Muscle layer of duodenum (tissue), 2 donors: ENCODE measurements around the gene NBL1.
"Not testable (repeated sequence)": the region's sequence is repeated elsewhere in the genome, so short reads cannot be mapped to it uniquely, and the experiment has no call there.

Experiments used
- H3K27ac ChIP-seq: one replicate; pipeline ENCODE4 v1.7.0; 2013; ENCODE audit warnings: mild to moderate bottlenecking, low read length
- H3K27me3 ChIP-seq: one replicate; pipeline ENCODE4 v1.7.0; 2013; ENCODE audit warnings: low read depth, mild to moderate bottlenecking, control low read depth, low read length
- H3K36me3 ChIP-seq, 2 donors: one replicate each; pipeline ENCODE4 v1.7.0; 2013; ENCODE audit warnings: low read length in 2 of 2, control low read depth in 1 of 2, mild to moderate bottlenecking in 1 of 2; ENCODE audit not compliant: insufficient read depth in 2 of 2, control insufficient read depth in 1 of 2
- H3K4me1 ChIP-seq, 2 donors: one replicate each; pipeline ENCODE4 v1.7.0; 2013; ENCODE audit warnings: low read length in 2 of 2, mild to moderate bottlenecking in 2 of 2, control low read depth in 1 of 2, moderate library complexity in 1 of 2; ENCODE audit not compliant: insufficient read depth in 2 of 2, control insufficient read depth in 1 of 2
- H3K4me3 ChIP-seq, 2 donors: one replicate each; pipeline ENCODE4 v1.7.0; 2013; ENCODE audit warnings: low read length in 2 of 2, low read depth in 1 of 2, mild to moderate bottlenecking in 1 of 2
- H3K9me3 ChIP-seq, 2 donors: one replicate each; pipeline ENCODE4 v1.7.0; 2013; ENCODE audit warnings: low read length in 2 of 2, control low read depth in 1 of 2, mild to moderate bottlenecking in 1 of 2; ENCODE audit not compliant: control insufficient read depth in 1 of 2
- donor health status: healthy.

Gene NBL1

DNA sequence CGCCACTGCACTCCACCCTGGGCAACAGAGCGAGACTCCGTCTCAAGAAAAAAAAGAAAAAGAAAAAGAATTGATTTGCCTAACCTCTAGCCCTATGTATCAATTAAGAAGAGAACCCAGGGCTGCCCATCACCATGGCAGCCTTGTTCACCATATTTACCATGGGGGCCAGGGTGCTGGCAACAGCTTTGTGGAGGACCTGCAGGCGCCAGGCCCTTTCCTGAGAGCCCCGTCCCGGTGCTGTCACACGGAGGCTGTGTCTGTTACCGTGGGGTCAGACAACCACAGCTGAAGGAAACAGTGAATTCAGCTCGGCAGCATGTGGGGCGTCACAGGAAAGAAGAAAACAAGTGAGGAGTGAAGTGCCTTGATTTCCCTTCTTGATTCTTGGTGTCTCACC lies 6.5 kb upstream of the NBL1 start:
- H3K4me1 ChIP-seq: no peaks in the 10 kb centered on the region
- no peaks in the 10 kb centered on the region for H3K9me3 ChIP-seq
- no peaks in the 10 kb centered on the region for H3K36me3 ChIP-seq
- H3K4me3 ChIP-seq: no peak overlapping the region
- no peak overlapping the region for H3K27ac ChIP-seq
- H3K27me3 ChIP-seq: no peaks in the 10 kb centered on the region

DNA sequence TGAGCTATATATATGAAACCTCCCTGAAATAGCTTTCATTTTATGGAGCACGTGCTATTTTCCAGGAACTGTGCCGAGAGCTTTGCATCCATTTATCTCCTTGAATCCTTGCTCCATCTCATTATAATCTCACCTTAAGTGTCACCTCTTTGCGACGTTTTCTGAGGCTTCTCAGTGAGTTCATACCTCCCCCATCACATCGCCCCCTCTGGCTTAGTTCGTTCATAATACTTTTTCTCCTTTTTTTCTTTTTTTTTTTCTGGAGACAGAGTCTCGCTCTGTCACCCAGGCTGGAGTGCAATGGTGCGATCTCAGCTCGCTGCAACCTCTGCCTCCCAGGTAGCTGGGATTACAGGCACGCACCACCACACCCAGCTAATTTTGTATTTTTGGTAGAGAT lies 4.9 kb upstream of the NBL1 start:
- not testable (repeated sequence) for H3K9me3 ChIP-seq, H3K27me3 ChIP-seq, H3K4me3 ChIP-seq, H3K4me1 ChIP-seq, H3K36me3 ChIP-seq, H3K27ac ChIP-seq

DNA sequence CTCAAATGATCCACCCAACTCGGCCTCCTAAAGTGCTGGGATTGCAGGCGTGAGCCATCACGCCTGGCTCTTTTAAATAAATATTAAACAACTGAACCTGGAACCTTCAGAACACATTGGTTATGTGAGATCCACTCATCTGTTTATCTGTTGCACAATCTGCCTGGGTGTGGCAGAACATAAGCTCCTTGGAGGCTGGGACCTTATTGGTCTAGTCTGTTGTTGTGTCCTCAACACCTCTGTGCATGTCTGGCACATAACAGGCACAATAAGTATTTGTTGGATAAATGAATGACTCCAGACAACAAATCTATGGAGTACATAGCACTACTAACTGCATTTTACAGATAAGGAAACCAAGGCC lies 4.1 kb upstream of the NBL1 start:
- Histone ChIP-seq H3K4me3 (no peak overlapping the region), H3K4me1 (peaks cover 0 to 8% of the 10 kb centered on the region in 2 donors), H3K27ac (no peak overlapping the region), H3K9me3 (no peaks in the 10 kb centered on the region), H3K36me3 (no peaks in the 10 kb centered on the region), H3K27me3 (no peaks in the 10 kb centered on the region)

DNA sequence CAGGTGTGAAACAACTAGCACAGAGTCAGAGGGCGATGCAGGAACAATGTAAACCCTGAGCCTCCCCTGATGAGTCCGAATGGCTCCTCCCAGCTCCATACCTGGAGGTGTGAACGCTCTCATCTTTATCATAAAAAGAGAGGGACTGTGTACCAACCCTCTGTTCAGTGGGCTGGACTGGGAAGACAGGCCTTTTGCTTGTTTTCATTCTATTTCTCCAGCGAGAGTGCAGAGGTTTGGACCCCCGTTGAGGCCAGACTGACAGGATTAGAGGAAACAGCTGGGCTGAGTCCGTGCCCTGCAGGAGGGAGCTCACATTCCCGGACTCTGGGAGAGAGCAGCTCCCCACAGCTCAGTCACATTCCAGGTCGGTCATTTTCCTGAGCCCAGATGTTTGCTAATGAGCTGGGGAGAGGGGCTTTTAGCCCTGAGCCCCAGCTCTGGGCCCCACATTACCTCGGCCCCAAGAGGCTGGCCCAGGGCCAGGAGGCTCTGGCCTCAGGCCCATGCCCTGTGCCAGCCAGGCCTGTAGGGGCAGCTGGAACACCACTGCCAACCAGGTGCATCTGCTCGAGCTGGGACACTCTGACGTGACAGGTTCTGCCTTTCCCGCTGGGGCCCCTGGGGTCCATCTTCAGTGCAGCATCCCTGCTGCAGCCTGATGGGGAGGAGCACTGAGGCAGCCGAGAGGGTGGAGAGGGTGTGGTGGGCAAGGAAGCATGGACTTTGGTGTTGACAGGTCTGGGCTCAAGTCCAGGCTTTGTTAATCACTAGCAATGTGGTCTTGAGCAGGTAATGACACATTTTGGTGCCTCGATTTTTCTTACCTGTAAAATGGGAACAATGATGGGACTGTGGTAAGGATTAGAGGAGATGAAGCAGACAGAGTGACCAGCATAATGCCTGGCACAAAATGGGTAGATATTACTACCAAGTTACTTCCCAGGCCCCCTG lies 3.5 kb upstream of the NBL1 start:
- Histone ChIP-seq H3K36me3 (no peaks in the 10 kb centered on the region), H3K27ac (no peak overlapping the region), H3K4me1 (peaks cover 0 to 13% of the 10 kb centered on the region in 2 donors), H3K4me3 (no peak overlapping the region), H3K9me3 (no peaks in the 10 kb centered on the region), H3K27me3 (no peaks in the 10 kb centered on the region)

DNA sequence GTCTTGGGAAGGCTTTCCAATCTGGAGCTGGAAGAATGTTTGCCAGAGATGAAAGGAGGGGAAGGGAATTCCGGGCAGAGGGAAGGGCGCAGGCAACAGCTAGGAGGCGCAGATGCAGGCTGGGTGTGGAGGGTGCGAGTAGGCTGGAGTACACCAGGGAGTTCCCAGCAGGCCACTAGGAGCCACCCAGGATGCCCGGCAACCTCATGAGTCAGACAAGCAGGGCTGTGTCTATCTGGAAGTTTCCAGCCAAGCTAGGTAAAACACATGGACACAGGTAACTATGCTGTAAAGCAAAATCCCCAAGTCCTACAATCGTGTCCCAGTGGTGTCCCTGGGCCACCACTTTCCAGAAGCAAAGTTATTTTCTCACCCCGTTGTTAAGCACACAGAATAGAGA lies 990 bp upstream of the NBL1 start:
- Histone ChIP-seq H3K4me3 (peak overlapping the region; percentile 57 to 68), H3K27ac (peak overlapping the region; percentile 91)

DNA sequence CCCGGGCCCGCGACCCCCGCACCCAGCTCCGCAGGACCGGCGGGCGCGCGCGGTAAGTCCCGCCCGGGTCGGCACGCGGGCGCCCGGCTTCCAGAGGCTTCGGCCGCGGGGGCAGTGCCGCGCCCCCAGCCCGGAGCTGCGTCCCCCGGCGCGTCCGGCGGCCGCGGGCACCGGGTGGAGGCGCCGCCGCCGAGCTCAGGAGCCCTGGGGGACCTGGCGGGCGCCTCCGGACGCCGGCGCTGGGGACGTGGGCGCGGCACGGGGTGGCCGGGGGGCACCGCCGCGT lies 227 bp downstream of the NBL1 start:
- no peaks in the 10 kb centered on the region for H3K36me3 ChIP-seq
- H3K4me1 ChIP-seq: peaks cover 16 to 37% of the 10 kb centered on the region in 2 donors
- no peak overlapping the region for H3K27ac ChIP-seq
- H3K9me3 ChIP-seq: no peaks in the 10 kb centered on the region
- peaks cover 4% of the 10 kb centered on the region for H3K27me3 ChIP-seq
- peak overlapping the region in 1 of 2 donors; percentile 79 for H3K4me3 ChIP-seq

More for the DNA sequence above, 990 bp upstream of the NBL1 start:
- H3K36me3 ChIP-seq: no peaks in the 10 kb centered on the region
- peaks cover 4% of the 10 kb centered on the region for H3K27me3 ChIP-seq
- H3K4me1 ChIP-seq: peaks cover 13 to 35% of the 10 kb centered on the region in 2 donors
- H3K9me3 ChIP-seq: no peaks in the 10 kb centered on the region

DNA sequence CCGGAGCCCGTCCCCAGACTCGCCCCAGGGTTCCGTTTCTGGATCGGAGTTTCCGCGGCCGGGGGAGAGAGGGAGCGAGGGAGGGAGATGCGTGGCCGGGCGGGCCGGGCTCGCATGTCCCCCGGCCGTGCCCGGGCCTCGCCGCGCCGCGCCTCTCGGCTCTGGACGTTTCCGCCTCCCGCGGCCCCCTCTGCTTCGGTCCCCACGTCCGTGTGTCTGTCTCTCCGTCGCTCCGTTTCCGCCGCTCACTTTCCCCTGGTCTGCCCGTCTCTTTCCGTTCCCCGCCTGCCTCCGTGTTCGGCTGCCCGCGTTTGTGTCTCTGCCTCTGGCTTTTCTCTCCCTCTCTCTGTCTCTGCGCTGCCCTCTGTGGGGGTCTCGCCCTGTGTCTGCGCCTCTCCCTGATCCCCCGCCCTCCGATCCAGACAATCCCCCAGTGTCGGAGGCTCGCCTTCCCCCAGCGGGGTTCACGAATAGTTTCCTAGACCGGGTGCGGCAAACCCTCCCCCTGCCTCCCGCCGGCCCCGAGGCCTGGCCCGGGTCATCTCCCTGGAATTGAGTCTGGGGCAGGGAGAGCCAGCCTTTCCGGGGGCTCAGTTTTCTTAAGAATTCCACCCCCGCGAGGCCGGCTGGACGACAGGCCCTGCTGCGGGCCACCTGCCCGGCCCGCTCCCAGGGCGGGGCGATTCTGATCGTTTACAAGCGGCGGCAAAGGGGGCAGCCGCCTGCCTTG lies 735 bp downstream of the NBL1 start:
- Histone ChIP-seq H3K4me3 (peak overlapping the region; percentile 78 to 79), H3K36me3 (no peaks in the 10 kb centered on the region), H3K27me3 (peaks cover 4% of the 10 kb centered on the region), H3K4me1 (peaks cover 16 to 38% of the 10 kb centered on the region in 2 donors), H3K27ac (peak overlapping the region; percentile 86), H3K9me3 (no peaks in the 10 kb centered on the region)

DNA sequence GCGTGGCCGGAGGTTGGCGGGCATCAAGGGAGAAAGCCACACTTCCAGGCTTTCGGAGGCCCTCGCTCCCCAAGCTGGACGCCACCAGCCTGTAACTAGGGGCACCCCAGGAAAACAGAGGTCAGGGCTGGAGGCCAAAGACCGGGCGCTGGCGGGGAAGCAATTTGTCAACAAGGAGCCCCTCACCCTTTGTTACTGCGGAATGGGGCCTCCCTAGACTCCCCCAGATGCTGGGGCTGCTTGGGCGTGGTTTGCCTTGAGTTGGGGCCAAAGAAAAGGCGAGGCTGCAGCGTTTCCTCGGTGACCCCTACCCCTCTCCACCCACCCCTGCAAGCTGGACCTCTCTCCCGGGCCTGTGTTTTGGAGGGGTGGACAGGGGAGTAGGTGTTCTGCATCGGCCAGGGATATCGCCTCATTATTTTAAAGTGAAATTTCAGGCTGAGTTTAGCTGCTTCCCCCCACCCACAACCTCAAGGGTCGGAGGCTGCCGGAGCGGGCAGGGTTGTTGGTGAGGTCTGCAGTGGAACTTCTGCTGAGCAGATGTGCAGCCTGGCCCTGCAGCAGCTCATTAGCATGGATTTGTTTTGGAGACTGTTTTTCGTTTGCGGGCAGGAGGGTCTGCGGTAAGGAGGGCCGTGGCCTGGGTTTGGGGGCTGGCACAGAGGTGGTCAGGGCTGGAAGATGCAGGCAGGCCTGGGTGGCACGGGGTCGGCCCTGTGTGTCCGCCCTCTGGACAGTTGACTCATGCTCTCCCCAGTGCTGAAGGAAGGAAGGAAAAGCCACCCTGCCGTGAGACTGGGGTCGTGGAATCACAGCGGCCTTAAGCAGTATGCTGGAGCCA lies 1.5 kb downstream of the NBL1 start:
- H3K9me3 ChIP-seq: no peaks in the 10 kb centered on the region
- H3K27me3 ChIP-seq: peaks cover 4% of the 10 kb centered on the region
- H3K27ac ChIP-seq: peak overlapping the region; percentile 86
- H3K4me3 ChIP-seq: peak overlapping the region; percentile 78 to 79
- H3K36me3 ChIP-seq: no peaks in the 10 kb centered on the region
- peaks cover 22 to 46% of the 10 kb centered on the region in 2 donors for H3K4me1 ChIP-seq

DNA sequence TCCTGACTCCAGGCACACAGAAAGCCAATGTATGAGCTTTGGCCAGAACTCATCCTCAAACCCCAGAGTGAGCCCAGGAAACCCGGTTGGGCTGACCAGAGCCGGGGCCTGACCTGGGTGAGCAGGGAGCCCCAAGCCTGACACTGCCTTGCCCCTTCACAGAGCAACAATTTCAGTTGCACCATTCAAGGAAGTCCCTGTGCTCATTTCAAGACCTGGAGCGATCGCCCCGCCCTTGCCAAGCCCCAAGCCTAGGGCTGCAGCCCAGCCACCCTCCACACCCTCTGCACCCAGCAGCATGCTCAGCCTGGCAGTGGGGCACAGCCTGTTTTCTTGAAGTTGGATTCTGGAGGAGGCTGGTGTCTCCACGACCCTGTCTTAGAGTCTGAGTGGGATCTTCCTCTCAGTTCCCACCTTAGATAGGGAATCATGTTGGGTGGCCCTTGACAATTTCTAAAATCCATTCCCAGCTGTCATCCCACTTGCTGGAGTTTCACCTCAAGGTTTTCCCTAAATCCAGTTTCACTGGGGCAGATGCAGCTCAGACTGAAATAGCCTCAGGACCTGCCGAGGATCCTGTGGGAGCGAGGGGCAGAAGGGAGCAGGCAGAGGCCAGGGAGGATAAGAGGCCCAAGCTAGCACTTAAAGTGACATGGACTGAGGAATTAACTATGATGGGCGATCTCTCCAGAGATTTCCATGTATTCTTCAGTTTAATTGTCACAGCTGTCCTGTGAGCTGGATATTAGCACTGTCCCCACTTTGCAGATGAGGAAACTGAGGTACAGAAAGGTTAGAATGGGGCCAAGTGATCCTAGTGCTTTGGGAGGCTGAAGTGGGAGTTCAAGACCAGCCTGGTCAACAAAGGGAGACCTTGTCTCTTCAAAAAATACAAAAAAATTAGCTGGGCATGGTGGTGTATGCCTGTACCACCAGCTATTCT lies 2.5 kb downstream of the NBL1 start:
- Histone ChIP-seq H3K4me3 (peak overlapping the region; percentile 78 to 79), H3K4me1 (peaks cover 25 to 56% of the 10 kb centered on the region in 2 donors), H3K27me3 (peaks cover 4% of the 10 kb centered on the region), H3K27ac (peak overlapping the region; percentile 86), H3K9me3 (no peaks in the 10 kb centered on the region), H3K36me3 (no peaks in the 10 kb centered on the region)

DNA sequence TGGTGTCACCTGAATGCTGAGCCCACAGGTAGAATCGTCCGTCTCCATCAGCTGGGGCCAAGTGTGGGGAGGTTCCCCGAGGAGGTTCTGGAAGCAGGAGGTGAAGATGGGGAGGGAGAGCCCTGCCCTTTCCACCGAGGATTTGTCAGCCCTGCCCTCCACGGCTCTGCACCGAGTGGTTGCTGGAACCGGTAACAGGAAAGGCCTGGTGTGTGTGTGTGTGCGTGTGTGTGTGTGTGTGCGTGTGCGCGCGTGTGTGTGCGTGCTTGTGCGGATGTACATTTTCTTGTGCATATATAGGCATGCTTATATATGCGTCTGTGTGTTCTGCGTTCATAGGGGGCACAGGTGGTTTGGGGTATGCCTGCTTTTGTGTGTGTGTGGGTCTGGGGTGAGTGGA lies 3.5 kb downstream of the NBL1 start:
- Histone ChIP-seq H3K27ac (peak overlapping the region; percentile 3), H3K9me3 (no peaks in the 10 kb centered on the region), H3K4me3 (peak overlapping the region; percentile 3 to 79), H3K36me3 (no peaks in the 10 kb centered on the region), H3K4me1 (peaks cover 25 to 58% of the 10 kb centered on the region in 2 donors), H3K27me3 (peaks cover 4% of the 10 kb centered on the region)
